Testis (tissue), 2 donors: ENCODE data around the gene VEGFB.

Source experiments
- POLR2A ChIP-seq: fragments of 450-650 bp; IDR thresholded peaks from one replicate; pipeline ENCODE4 v1.6.1; 2017; ENCODE audit warnings: antibody characterized with exemption, mild to moderate bottlenecking, moderate library complexity
- TF ChIP-seq, protein P1 (sequence below), 3 experiments: fragments of 450-650 bp in 2 of 3; fragments of 200-600 bp in 1 of 3; sonication (generic) in 1 of 3; IDR thresholded peaks; one replicate each; pipeline ENCODE4 v1.5.1; 2016 to 2019; ENCODE audit warnings: antibody characterized with exemption in 3 of 3, mild to moderate bottlenecking in 2 of 3, moderate library complexity in 1 of 3

DNA sequence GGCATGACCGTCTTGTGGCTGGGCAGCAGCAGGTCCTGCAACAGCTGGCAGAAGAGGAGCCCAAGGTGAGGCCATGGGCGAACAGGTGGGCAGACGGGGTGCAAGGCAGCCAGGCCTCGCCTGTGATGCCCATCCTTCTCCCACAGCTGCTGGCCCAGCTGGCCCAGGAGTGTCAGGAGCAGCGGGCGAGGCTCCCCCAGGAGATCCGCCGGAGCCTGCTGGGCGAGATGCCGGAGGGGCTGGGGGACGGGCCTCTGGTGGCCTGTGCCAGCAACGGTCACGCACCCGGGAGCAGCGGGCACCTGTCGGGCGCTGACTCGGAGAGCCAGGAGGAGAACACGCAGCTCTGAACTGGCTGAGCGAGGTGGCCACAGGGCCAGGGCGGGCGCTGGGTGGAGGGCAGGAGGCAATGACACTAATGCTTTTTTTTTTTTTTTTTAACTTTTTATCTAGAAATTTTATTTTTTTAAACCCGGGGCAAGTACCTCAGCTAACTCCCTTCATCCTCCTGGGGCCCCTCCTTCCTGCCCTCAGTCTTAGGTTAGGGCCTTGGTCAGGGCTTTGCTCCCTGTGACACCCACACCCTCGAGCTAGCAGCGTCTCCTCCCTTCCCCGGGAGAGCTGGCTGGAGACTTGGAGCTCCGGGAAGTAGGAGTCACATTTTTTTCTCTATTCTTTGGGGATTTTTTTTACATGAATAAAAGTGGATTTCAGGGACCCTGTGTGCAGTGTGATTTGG, 33.0 kb downstream of the VEGFB start:
- TF ChIP-seq, protein P1, sequence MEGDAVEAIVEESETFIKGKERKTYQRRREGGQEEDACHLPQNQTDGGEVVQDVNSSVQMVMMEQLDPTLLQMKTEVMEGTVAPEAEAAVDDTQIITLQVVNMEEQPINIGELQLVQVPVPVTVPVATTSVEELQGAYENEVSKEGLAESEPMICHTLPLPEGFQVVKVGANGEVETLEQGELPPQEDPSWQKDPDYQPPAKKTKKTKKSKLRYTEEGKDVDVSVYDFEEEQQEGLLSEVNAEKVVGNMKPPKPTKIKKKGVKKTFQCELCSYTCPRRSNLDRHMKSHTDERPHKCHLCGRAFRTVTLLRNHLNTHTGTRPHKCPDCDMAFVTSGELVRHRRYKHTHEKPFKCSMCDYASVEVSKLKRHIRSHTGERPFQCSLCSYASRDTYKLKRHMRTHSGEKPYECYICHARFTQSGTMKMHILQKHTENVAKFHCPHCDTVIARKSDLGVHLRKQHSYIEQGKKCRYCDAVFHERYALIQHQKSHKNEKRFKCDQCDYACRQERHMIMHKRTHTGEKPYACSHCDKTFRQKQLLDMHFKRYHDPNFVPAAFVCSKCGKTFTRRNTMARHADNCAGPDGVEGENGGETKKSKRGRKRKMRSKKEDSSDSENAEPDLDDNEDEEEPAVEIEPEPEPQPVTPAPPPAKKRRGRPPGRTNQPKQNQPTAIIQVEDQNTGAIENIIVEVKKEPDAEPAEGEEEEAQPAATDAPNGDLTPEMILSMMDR (IDR thresholded peaks at IDR 0.05) = no peak
- TF ChIP-seq POLR2A = no peak
